Motor neuron (in vitro differentiated cells): ENCODE measurements around the gene PARP12. TPM values are rescaled to one million over a fixed set of nuclear protein-coding genes. Genes with fewer than 3 reads are reported as not detected.

Experiments used
- ATAC-seq, 8 experiments: fragments of 200-7000 bp; cut with Tn5 transposase; replicated peaks in 6 of 8; 2 replicates each; pipeline ENCODE4 v1.8.0; 2021; ENCODE audit warnings: mild to moderate bottlenecking in 8 of 8, moderate library complexity in 8 of 8
- H3K27ac ChIP-seq, 2 donors: fragments of 250-450 bp; sonication (Bioruptor Pico); 2 replicates each; pipeline ENCODE4 v1.9.0; 2021; ENCODE audit warnings: antibody characterized with exemption in 2 of 2, mild to moderate bottlenecking in 2 of 2, moderate library complexity in 1 of 2
- H3K4me1 ChIP-seq, 2 donors: fragments of 250-450 bp; sonication (Bioruptor Pico); replicated peaks in 1 of 2; 2 replicates each; pipeline ENCODE4 v1.6.1; 2021; ENCODE audit warnings: antibody characterized with exemption in 2 of 2, mild to moderate bottlenecking in 2 of 2, moderate library complexity in 1 of 2
- H3K4me3 ChIP-seq, 5 donors: fragments of 250-450 bp; sonication (Bioruptor Pico); 2 replicates each; pipeline ENCODE4 v1.9.0; 2021; ENCODE audit warnings: antibody characterized with exemption in 5 of 5, mild to moderate bottlenecking in 5 of 5, moderate library complexity in 4 of 5
- WGBS, 10 experiments: fragments of 450-650 bp; shearing (Covaris generic); methylation state at CpG; one replicate each; pipeline ENCODE4 v1.0.0; 2022; 5-methylcytosine and 5-hydroxymethylcytosine counted together
- in situ Hi-C, 9 experiments: fragments of 400-800 bp; cut with MboI; loops; one replicate each; pipeline ENCODE4 v1.15.0; 2021; ENCODE audit warnings: low sequenced_read_pairs in 9 of 9, low pct_unique_long_range_greater_than_20kb in 2 of 9; ENCODE audit not compliant: unreplicated experiment in 9 of 9
- total RNA-seq, 8 experiments: library from RNA; unstranded; fragments of 300-600 nt; gene quantifications; 2 replicates each; pipeline versions ENCODE4 v1.2.3 to v1.2.4, GENCODE V29; 2022

The PARP12 gene
- total RNA-seq, 8 experiments from 2014 or later, result 0.43 to 46.9 (median 5.7) TPM

DNA sequence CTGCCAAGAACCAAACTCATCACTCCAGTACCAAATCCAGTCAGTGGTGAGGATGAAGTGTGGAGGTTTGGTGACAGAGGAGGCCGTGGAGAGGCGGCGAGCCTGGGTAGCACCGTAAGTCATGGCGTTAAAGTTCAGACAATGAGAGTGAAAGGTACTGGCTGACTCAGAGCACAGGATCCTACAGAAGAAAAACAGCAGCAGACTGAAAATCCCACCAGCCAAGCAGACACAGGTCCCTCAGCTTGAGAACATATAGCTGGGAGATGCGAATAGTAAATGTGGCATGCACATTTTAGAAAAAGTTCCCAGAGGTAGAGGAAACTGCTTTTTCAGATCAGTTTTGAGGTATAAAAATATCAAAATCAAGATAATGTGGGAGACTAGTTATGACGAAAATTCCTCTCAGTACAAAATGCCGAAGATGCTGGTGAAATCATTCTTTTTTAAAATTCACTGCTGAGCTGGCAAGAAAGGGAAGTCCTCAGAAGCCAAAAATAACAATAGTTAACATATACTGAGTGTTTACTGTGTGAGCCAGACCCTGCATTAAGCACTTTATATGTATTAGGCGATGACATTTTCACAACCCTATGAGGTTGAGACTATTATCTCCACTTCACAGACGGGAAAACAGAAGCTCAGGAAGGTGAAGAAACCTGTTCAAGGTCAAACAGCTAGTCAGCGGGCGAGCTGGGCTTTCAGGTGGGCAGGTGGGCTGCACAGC lies 20.9 kb downstream of the PARP12 start:
- peak in 1 of 8 experiments; percentile 78 for ATAC-seq

DNA sequence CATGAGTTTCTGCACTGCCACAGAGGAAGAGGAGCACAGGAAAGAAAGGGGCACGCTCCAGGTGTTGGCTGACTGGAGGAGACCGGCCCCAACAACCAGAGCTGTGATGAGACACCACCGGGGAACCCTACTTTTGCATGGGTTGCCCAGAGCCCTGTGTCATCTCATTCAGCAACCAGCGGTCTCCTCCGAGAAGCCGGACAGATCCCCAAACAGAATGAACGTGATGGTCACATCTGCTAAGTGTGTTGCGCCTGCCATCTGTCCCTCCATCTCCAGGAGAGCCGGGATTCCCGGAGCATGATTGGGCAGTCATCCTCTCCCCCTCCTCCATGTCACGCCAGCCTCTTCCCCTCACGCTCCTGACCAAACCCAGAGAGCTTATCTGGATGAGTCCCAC lies 22.9 kb downstream of the PARP12 start:
- Histone ChIP-seq H3K27ac (no peak overlapping the region), H3K4me1 (no peaks in the 10 kb centered on the region), H3K4me3 (no peak overlapping the region)
- in situ Hi-C loops, result no loop called here
- 87 to 100% (median 94%) methylated on average over 1 to 5 of the region's 12 CpGs; no CpG with 5 or more reads in 4 of the 10 experiments for WGBS, 10 experiments
- ATAC-seq, result no peak

More for the DNA sequence above, 20.9 kb downstream of the PARP12 start:
- Histone ChIP-seq H3K4me3 (no peak overlapping the region), H3K27ac (no peak overlapping the region), H3K4me1 (no peaks in the 10 kb centered on the region)
- WGBS, 10 experiments, result 74 to 100% (median 88%) methylated on average over 1 to 10 of the region's 12 CpGs
- in situ Hi-C loops, result no loop called here

DNA sequence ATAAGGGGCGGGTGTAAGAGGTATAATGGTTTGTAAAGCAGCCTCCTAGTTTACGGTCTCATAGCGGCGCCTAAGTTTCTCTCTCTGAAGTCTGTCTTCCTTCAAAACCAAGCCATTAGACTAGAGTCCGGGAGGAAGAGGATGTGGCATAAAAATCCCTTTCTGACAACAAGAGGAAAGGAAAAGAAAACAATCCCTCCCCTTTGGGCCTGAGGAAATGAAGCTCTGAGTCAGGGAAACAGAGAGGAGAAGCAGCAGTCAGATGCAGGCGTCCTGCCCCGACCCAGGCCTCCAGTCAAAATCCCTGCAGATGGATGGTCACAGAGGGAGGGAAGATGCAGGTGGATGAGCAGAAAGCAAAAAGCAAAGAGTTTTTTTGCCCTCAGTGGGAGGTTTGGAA lies 23.7 kb downstream of the PARP12 start:
- H3K4me3 ChIP-seq, result no peak overlapping the region

DNA sequence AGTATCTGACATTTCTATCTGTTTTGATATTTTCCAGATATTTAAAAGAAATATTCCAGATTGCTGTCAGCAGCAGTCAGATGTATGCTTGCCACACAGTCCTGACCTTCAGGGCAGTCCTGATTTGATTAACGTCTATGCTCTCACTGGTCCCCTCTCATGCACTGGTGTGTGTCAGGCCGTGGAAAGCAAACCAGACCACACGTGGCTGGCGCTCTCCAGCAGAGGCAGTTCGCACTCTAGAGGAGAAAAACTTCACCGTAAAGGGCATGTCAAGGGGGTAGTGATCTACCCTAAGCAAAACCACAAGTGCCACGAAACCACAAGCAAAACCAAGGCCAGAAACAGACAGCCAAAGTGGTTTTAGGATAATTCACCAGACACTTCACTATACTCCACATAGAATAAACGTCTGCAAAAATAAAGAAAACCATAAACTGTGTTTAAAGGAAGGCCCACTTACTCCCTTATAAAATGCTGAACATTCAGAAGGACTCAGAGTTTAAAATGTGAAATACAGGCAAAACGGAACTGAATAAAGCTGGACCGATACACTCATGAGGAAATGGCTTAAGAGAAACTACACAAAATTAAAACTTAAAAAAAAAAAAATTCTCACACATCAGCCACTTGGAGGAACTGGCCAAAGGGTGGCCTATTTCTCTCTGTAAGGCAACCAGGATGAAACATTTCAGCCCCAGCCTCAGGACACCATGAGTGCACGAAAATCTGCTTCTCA lies 26.4 kb downstream of the PARP12 start:
- 20 to 96% (median 85%) methylated on average over 1 to 10 of the region's 11 CpGs for WGBS, 10 experiments
- in situ Hi-C loops, result no loop called here
- no peak for ATAC-seq

More for the DNA sequence above, 23.7 kb downstream of the PARP12 start:
- no peak for ATAC-seq
- in situ Hi-C loops, result no loop called here
- no peak overlapping the region for H3K27ac ChIP-seq
- 63 to 92% (median 88%) methylated on average over 1 to 7 of the region's 7 CpGs; no CpG with 5 or more reads in 2 of the 10 experiments for WGBS, 10 experiments
- H3K4me1 ChIP-seq, result no peaks in the 10 kb centered on the region

DNA sequence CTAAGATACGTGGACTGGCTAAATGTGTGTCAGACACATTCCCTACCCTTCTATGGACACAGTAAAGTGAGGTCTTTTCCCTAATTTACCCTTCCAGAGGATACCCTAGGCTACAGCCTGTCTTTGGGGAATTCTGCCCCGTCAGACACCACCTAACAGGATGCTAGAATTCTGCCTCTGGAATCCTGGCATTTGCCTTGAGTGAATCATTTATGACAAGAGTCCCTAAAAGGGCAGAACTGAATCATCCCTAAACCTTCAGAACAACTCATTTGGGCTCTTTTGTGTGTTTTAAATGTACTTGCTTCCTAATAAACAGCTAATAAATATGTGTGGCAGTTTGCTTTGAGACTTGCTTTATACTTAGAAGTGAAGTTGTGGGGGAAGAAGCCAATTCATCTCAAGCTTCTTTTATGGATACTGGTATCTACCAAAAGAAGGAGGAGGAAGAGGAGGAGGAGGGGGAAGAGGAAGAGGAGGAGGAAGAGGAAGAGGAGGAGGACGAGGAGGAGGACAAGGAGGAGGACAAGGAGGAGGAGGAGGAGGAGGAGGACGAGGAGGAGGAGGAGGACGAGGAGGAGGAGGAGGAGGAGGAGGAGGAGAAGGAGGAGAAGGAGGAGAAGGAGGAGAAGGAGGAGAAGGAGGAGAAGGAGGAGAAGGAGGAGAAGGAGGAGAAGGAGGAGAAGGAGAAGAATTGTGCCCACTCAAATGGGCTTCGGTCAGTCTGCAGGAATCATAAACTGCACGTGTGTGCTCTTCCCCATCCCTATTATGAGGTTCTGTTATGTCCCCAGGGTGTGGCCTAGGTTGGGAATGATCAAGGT lies 27.1 kb downstream of the PARP12 start:
- Histone ChIP-seq H3K27ac (no peak overlapping the region), H3K4me3 (no peak overlapping the region), H3K4me1 (no peaks in the 10 kb centered on the region)
- in situ Hi-C loops, result no loop called here
- 52 to 100% (median 60%) methylated on average over 1 to 4 of the region's 7 CpGs; no CpG with 5 or more reads in 4 of the 10 experiments for WGBS, 10 experiments
- no peak for ATAC-seq

More for the DNA sequence above, 26.4 kb downstream of the PARP12 start:
- Histone ChIP-seq H3K4me1 (no peaks in the 10 kb centered on the region), H3K27ac (no peak overlapping the region), H3K4me3 (no peak overlapping the region)

DNA sequence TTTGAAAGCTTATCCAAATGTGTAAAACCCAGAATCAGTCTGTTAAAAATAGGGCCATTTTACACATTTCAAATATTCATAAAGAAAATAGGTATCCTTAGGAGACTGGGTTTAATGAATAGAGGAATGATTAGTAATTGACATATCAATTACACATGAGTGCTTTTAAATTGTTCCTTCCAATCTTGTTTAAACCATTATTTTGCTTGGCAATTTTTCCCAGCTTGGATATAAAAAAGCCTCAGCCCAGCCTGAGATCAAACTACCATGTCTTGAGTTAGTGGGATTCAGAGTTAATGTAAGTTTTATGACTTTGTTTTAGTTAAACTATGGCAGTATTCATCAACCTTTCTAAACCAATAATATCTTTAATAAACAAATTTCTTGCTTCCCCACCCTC lies 28.3 kb downstream of the PARP12 start:
- H3K27ac ChIP-seq, result no peak overlapping the region
- ATAC-seq, result no peak
- no peaks in the 10 kb centered on the region for H3K4me1 ChIP-seq
- no peak overlapping the region for H3K4me3 ChIP-seq
- in situ Hi-C loops, result no loop called here

DNA sequence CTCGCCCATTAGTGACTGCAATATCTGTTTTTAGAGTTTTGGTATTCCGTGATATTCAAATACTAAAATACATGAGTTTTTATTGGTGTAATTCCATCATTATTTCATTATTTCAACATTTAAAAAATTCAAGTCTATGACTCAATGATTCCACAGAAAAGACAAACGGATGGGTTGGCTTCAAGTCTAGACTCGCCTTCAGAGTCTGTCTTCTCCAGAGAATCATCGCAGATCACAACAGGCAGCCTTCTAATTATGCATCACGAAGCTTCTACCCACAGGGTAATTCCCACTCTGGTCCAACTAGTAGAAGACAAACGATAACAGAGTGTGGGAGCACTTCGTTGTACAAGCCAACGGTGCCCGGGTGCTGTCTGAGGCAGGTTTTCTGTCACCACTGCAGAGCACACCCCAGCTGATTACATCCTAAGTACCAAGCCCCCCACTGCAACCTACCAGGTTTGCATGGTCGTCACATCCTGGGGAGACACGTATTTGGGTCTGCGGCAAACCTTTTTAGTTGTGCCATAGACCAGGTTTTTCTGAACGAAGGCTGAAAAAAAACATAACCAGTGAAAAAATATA lies 28.9 kb downstream of the PARP12 start:
- no peaks in the 10 kb centered on the region for H3K4me1 ChIP-seq
- H3K27ac ChIP-seq, result no peak overlapping the region
- ATAC-seq, result no peak
- WGBS, 10 experiments, result 84 to 100% (median 99%) methylated on average over 1 to 13 of the region's 14 CpGs
- no peak overlapping the region for H3K4me3 ChIP-seq
- in situ Hi-C loops, result no loop called here

DNA sequence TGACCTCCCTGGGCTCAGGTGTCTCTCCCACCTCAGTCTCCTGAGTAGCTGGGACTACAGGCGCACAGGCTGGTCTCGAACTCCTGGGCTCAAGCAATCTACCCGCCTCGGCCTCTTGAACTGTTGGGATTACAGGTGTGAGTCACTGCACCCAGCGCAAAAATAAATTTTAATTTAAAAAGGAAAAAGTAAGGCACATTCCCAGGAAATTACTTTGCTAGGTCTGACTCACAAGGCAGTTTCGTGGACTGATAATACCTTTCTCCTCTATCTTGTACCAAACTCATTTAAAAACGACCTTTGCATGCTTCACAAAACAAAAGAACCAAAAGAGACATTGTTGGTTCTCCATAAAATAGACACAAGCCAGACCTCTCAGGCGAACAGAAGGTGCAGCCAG lies 29.7 kb downstream of the PARP12 start:
- no peaks in the 10 kb centered on the region for H3K4me1 ChIP-seq
- 53 to 100% (median 88%) methylated on average over 2 to 8 of the region's 8 CpGs; no CpG with 5 or more reads in 1 of the 10 experiments for WGBS, 10 experiments
- no peak overlapping the region for H3K4me3 ChIP-seq
- in situ Hi-C loops, result no loop called here
- ATAC-seq, result no peak
- no peak overlapping the region for H3K27ac ChIP-seq

DNA sequence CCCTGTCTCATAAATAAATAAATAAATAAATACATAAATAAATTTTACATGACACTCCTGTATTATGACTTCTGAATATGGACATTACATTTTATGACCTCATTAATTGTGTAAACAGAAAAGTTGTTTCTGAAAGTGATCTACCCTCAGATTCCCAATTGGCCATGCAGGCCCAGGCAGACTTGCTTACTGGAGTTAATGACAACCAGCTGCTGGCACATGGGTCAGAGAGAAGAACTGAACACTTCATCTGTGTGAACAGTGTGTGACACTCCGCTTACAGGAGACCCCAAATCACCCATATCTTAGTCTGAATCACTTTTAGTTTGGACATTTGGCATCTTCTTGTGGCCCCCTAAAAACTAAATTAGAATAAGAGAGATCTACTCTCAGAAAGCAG lies 31.4 kb downstream of the PARP12 start:
- peak in 1 of 8 experiments; percentile 28 for ATAC-seq
- Histone ChIP-seq H3K4me1 (no peaks in the 10 kb centered on the region), H3K4me3 (no peak overlapping the region), H3K27ac (no peak overlapping the region)
- in situ Hi-C loops, result no loop called here
- WGBS, 10 experiments, result 0 to 100% (median 92%) methylated on average over 1 of the region's 1 CpG; no CpG with 5 or more reads in 4 of the 10 experiments

DNA sequence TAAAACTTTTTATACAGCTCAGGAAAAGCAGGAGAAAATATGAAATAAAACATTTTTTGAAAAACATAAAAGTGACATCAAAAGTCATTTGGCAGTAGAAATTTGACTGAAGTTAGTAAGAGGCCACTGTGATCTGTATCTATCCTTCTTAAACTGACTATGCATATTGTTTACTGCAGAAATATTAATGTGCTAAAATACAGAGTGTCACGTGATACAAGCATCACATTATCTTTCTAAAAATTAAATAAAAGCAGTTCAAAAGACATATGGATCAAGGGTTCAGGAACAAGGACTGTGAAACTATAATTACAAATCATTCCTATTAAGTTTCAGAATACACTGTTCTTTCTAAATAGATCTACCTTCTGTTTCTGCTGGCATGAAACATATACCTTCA lies 33.7 kb downstream of the PARP12 start:
- H3K4me3 ChIP-seq, result no peak overlapping the region
- in situ Hi-C loops, result no loop called here
- no peak overlapping the region for H3K27ac ChIP-seq
- no peaks in the 10 kb centered on the region for H3K4me1 ChIP-seq
- ATAC-seq, result no peak
- 60 to 100% (median 89%) methylated on average over 1 of the region's 1 CpG; no CpG with 5 or more reads in 3 of the 10 experiments for WGBS, 10 experiments

DNA sequence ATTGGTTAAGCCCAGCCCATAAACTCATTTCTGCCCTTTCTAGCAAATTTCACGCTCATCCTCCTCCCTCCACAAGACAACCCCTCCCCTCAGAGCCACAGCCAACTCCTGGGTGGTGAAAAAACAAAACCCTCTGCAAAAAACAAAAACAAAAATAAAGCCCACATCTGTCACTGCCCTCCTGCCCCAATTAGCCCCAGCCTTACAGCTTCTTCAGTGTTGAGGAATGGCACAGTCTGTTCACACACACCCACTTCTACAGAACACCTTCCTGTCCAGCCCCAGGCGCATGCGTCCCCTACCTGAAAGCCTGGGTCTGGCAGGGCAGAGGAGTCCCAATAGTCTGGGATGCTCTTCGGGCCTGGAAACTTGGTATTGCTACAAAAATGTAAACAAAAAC lies 34.4 kb downstream of the PARP12 start:
- WGBS, 10 experiments, result 63 to 100% (median 80%) methylated on average over 1 to 3 of the region's 4 CpGs; no CpG with 5 or more reads in 3 of the 10 experiments
- H3K27ac ChIP-seq, result no peak overlapping the region
- ATAC-seq, result no peak
- H3K4me1 ChIP-seq, result no peaks in the 10 kb centered on the region
- in situ Hi-C loops, result no loop called here
- H3K4me3 ChIP-seq, result no peak overlapping the region

DNA sequence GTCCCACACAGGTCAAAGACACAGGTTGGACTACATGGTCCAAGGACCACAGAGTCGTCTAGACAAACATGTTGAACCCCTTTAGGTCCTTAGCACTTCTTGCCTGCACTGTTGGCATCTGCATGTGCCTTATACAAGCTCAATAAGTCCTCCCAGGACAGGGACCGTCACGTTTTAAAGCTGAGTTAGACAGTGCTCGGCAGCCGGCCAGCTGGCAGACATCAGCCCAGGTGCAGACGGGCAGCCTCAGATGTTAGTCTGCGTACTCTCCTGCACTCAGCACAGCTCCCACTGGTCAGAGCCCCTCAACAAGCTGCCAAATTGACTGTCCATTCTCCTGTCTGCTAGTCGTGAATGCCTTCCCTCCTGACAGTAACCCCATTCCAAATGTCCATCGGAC lies 34.9 kb downstream of the PARP12 start:
- ATAC-seq, result no peak
- H3K4me1 ChIP-seq, result no peaks in the 10 kb centered on the region
- no peak overlapping the region for H3K27ac ChIP-seq
- WGBS, 10 experiments, result 44 to 100% (median 79%) methylated on average over 1 to 7 of the region's 9 CpGs; no CpG with 5 or more reads in 3 of the 10 experiments
- in situ Hi-C loops, result no loop called here
- no peak overlapping the region for H3K4me3 ChIP-seq

DNA sequence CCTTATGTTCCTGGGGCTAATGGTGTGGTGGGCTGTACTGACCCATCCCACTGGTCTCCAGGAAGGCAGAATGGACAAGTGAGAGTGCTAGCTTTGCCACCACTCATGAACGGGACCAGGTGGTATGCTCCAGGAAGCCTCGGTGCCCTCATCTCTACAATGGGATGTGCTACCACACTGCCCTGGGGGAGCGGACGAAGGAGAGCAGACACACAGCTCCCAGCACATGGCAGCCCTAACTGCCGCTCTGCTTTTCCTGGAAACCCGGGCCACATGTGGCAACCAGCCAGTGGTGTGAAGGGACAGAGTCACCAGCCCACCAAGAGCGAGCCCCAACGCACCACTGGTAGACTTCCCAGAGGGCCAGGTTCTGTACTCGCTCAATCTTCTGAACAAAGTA lies 35.8 kb downstream of the PARP12 start:
- no peak for ATAC-seq
- Histone ChIP-seq H3K4me3 (no peak overlapping the region), H3K4me1 (no peaks in the 10 kb centered on the region), H3K27ac (no peak overlapping the region)
- WGBS, 10 experiments, result 89 to 100% (median 96%) methylated on average over 2 to 5 of the region's 9 CpGs; no CpG with 5 or more reads in 5 of the 10 experiments
- in situ Hi-C loops, result no loop called here
